ENCODE results near the gene SMARCD3.

SMARCD3 gene

GRCh38 chr7:151272405-151272804 lies 23.9 kb upstream of the SMARCD3 start:
- no peak for DNase-seq

GRCh38 chr7:151271699-151272355 lies 23.3 kb upstream of the SMARCD3 start:
- DNase-seq = no peak

- DNase-seq = no peak
Measured at GRCh38 chr7:151269511-151269910, 21.0 kb upstream of the SMARCD3 start.

GRCh38 chr7:151265351-151265931 lies 16.9 kb upstream of the SMARCD3 start:
- no peak for DNase-seq

GRCh38 chr7:151264615-151265014 lies 16.1 kb upstream of the SMARCD3 start:
- DNase-seq = no peak

- no peak for DNase-seq
Measured at GRCh38 chr7:151261529-151261928, 13.0 kb upstream of the SMARCD3 start.

GRCh38 chr7:151260883-151261282 lies 12.4 kb upstream of the SMARCD3 start:
- DNase-seq = no peak

- no peak for DNase-seq
Measured at GRCh38 chr7:151260471-151260870, 12.0 kb upstream of the SMARCD3 start.

- DNase-seq = no peak
Measured at GRCh38 chr7:151257990-151258389, 9.5 kb upstream of the SMARCD3 start.

GRCh38 chr7:151256410-151257045 lies 8.0 kb upstream of the SMARCD3 start:
- DNase-seq = no peak

- DNase-seq = no peak
Measured at GRCh38 chr7:151255390-151255789, 6.9 kb upstream of the SMARCD3 start.

GRCh38 chr7:151254851-151255250 lies 6.4 kb upstream of the SMARCD3 start:
- DNase-seq = no peak

- no peak for DNase-seq
Measured at GRCh38 chr7:151254316-151254715, 5.8 kb upstream of the SMARCD3 start.

GRCh38 chr7:151252961-151253711 lies 4.6 kb upstream of the SMARCD3 start:
- no peak for DNase-seq

GRCh38 chr7:151252561-151252835 lies 4.0 kb upstream of the SMARCD3 start:
- no peak for DNase-seq

- no peak for DNase-seq
Measured at GRCh38 chr7:151251689-151252560, 3.4 kb upstream of the SMARCD3 start.

- DNase-seq = no peak
Measured at GRCh38 chr7:151251328-151251688, 2.8 kb upstream of the SMARCD3 start.

GRCh38 chr7:151250181-151251132 lies 2.0 kb upstream of the SMARCD3 start:
- DNase-seq = no peak

GRCh38 chr7:151249732-151250072 lies 1.2 kb upstream of the SMARCD3 start:
- DNase-seq = no peak

- no peak for DNase-seq
Measured at GRCh38 chr7:151249034-151249731, 689 bp upstream of the SMARCD3 start.

- no peak for DNase-seq
Measured at GRCh38 chr7:151247611-151248345, 716 bp downstream of the SMARCD3 start.

All from SHP77 treated with DMSO at 0.1 percent for 48 hours (cell line).